Pancreas (tissue), 10 donors: ENCODE data around the gene PLA2G2D. TPM values are rescaled to one million over a fixed set of nuclear protein-coding genes. Genes with fewer than 3 reads are reported as not detected.

Experiments used
- ATAC-seq, 4 donors: fragments of 200-7000 bp; cut with Tn5 transposase; one replicate each; pipeline versions ENCODE4 v1.8.0 to v1.9.1; 2020; ENCODE audit warnings: mild to moderate bottlenecking in 4 of 4, moderate library complexity in 4 of 4
- DNase-seq, 6 donors: peaks; one replicate each; pipeline ENCODE4 v3.0.0-alpha.2; 2020
- FAIRE-seq: peaks from 2 replicates; lab custom pipeline; 2012; peaks lifted over from hg19 to GRCh38; lab: Jason Lieb, UNC
- H3K27ac ChIP-seq, 4 donors: fragments of 200-600 bp; sonication (generic); 1 replicate in 3 of 4; 2 replicates in 1 of 4; pipeline versions ENCODE4 v1.5.0 to v1.8.0; 2020
- H3K27me3 ChIP-seq, 4 donors: fragments of 200-600 bp; one replicate each; pipeline ENCODE4 v1.8.0; 2021
- H3K36me3 ChIP-seq, 3 donors: fragments of 200-600 bp; sonication (generic) in 1 of 3; one replicate each; pipeline versions ENCODE4 v1.5.0 to v1.8.0; 2020 to 2021
- H3K4me1 ChIP-seq, 3 donors: fragments of 200-600 bp; one replicate each; pipeline ENCODE4 v1.8.0; 2021
- H3K4me3 ChIP-seq, 4 donors: fragments of 200-600 bp; sonication (generic) in 2 of 4; one replicate each; pipeline versions ENCODE4 v1.5.0 to v1.8.0; 2020 to 2021
- H3K9me3 ChIP-seq, 4 donors: fragments of 200-600 bp; one replicate each; pipeline ENCODE4 v1.8.0; 2021
- CTCF ChIP-seq, 4 donors: fragments of 200-600 bp; sonication (generic) in 3 of 4; IDR thresholded peaks; one replicate each; pipeline versions ENCODE4 v1.5.0 to v1.8.0; 2021; ENCODE audit warnings: antibody characterized with exemption in 4 of 4
- WGBS, 2 donors: extraction: QIAGEN DNeasy Blood & Tissue Kit; methylation state at CpG; one replicate each; pipeline ENCODE4 v1.1.7; 2013; 5-methylcytosine and 5-hydroxymethylcytosine counted together
- intact Hi-C, 3 donors: fragments of 100-400 bp; cut with DNase I; formaldehyde crosslinking; loops; one replicate each; pipeline versions ENCODE4 v1.11.1 to v1.14.2; 2022
- polyA plus RNA-seq, 2 donors: library from polyadenylated mRNA; stranded (reverse); fragments of 200-250 nt; gene quantifications; one replicate each; pipeline ENCODE4 v1.2.3, GENCODE V29; 2013
- total RNA-seq, 6 donors: library from RNA; stranded (reverse); fragmentation: NEBNext Ultra II Directional in 4 of 6; extraction: Animal tissue kit (Norgen Biotek cat#: 25700) in 4 of 6; gene quantifications; one replicate each; pipeline versions ENCODE4 v1.2.1 to v1.2.4, GENCODE V29; 2021 to 2023
- donor health status: healthy with polysubstance abuse.
- donor health status: DM: no; HTN: no; CAD: no; lungs with moderate emphysema.
- donor health status: DM: no; HTN: no; CAD: no.
- donor health status: control.
- donor health status: control.
- donor health status: Bipolar disorder and iron deficiency.
- donor health status: DM: yes; HTN: yes; CAD: no.
- donor health status: DM: no; HTN: no; CAD: no.
- donor health status: DM: no; HTN: no; CAD: no.
- donor health status: DM: yes; HTN: yes; CAD: no.

The PLA2G2D gene
- total and polyA plus RNA-seq, 8 donors = 0.25 TPM; not detected in 7

DNA sequence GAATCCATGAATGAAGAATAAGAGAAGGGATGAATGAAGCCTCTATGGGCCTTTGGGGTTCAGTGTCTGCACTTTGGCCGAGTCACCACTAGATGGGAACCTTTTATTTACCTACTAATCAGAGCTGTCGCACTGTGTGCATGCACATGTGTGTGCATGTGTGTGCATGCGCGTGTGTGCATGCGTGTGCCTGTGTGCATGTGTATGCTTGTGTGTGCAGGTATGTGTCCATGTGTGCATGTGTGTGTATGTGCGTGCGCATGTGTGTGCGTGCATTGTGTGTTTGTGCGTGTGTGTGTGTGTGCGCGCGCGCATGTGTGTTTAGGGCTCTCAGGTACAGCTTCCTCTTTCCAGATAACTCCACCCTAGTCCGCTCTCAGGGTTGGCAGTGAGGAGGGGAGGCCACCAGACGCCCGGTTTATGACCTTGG lies 46.2 kb upstream of the PLA2G2D start:
- H3K4me1 ChIP-seq = no peaks in the 10 kb centered on the region
- H3K9me3 ChIP-seq = no peaks in the 10 kb centered on the region
- H3K36me3 ChIP-seq = no peaks in the 10 kb centered on the region
- no peak for DNase-seq
- TF ChIP-seq CTCF (IDR thresholded peaks at IDR 0.05) = no peak
- 77 to 78% methylated on average over 16 of the region's 16 CpGs for WGBS, 2 donors
- no peak overlapping the region for H3K4me3 ChIP-seq
- no peak overlapping the region for H3K27ac ChIP-seq
- peak in 2 of 4 donors; percentile 15 to 25 for ATAC-seq
- intact Hi-C loops = no loop called here
- no peaks in the 10 kb centered on the region for H3K27me3 ChIP-seq
- no peak for FAIRE-seq

GRCh38 chr1:20164694-20165202 lies 45.4 kb upstream of the PLA2G2D start:
- Histone ChIP-seq H3K9me3 (no peaks in the 10 kb centered on the region), H3K4me1 (no peaks in the 10 kb centered on the region), H3K36me3 (no peaks in the 10 kb centered on the region), H3K4me3 (no peak overlapping the region), H3K27me3 (no peaks in the 10 kb centered on the region), H3K27ac (peak overlapping the region in 1 of 4 donors; percentile 15)
- 74 to 87% methylated on average over 15 of the region's 15 CpGs for WGBS, 2 donors
- DNase-seq = peak in 1 of 6 donors; percentile 27
- intact Hi-C loops = no loop called here
- TF ChIP-seq CTCF (IDR thresholded peaks at IDR 0.05) = no peak
- peak in 2 of 4 donors; percentile 58 to 61 for ATAC-seq
- no peak for FAIRE-seq

GRCh38 chr1:20160034-20160433 lies 40.7 kb upstream of the PLA2G2D start:
- no peak overlapping the region for H3K27ac ChIP-seq
- intact Hi-C loops = no loop called here
- H3K4me3 ChIP-seq = no peak overlapping the region
- FAIRE-seq = no peak
- DNase-seq = no peak
- 50 to 58% methylated on average over 1 of the region's 1 CpG for WGBS, 2 donors
- H3K27me3 ChIP-seq = no peaks in the 10 kb centered on the region
- ATAC-seq = no peak
- no peaks in the 10 kb centered on the region for H3K36me3 ChIP-seq
- TF ChIP-seq CTCF (IDR thresholded peaks at IDR 0.05) = no peak
- H3K4me1 ChIP-seq = no peaks in the 10 kb centered on the region
- H3K9me3 ChIP-seq = no peaks in the 10 kb centered on the region

- ATAC-seq (no peak), DNase-seq (no peak), FAIRE-seq (no peak)
- Histone ChIP-seq H3K36me3 (no peaks in the 10 kb centered on the region), H3K9me3 (no peaks in the 10 kb centered on the region), H3K27me3 (no peaks in the 10 kb centered on the region), H3K27ac (no peak overlapping the region), H3K4me3 (no peak overlapping the region), H3K4me1 (peaks cover 0 to 6% (median 0%) of the 10 kb centered on the region in 3 donors)
- TF ChIP-seq CTCF (IDR thresholded peaks at IDR 0.05) = no peak
- intact Hi-C loops = no loop called here
- WGBS, 2 donors = 75 to 86% methylated on average over 7 of the region's 7 CpGs
These were observed 39.2 kb upstream of the PLA2G2D start for GRCh38 chr1:20158358-20159070.
